Activated naive CD4-positive, alpha-beta T cell treated with anti-CD3 and anti-CD28 coated beads, Interleukin-2, amount 50 U/mL, for 72 hours (primary cell): ENCODE measurements around the gene TEKT3. TPM values are rescaled to one million over a fixed set of nuclear protein-coding genes. Genes with fewer than 3 reads are reported as not detected.

ENCODE experiments used
- ATAC-seq, 2 donors: fragments of 150-1000 bp; cut with Tn5 transposase; 2 replicates each; pipeline ENCODE4 v1.10.0; 2021; ENCODE audit warnings: mild to moderate bottlenecking in 2 of 2, moderate library complexity in 2 of 2
- DNase-seq, 2 donors: peaks; one replicate each; pipeline ENCODE4 v3.0.0; 2021 to 2022; ENCODE audit warnings: low spot score in 2 of 2
- H3K27ac Mint-ChIP-seq, 2 donors: one replicate each; pipeline ENCODE4 v1.8.0; 2022; ENCODE audit warnings: mild to moderate bottlenecking in 2 of 2, mixed read lengths in 2 of 2
- H3K36me3 Mint-ChIP-seq, 2 donors: one replicate each; pipeline ENCODE4 v1.8.0; 2022; ENCODE audit warnings: mixed read lengths in 2 of 2
- H3K9me3 Mint-ChIP-seq, 2 donors: one replicate each; pipeline ENCODE4 v1.8.0; 2022; ENCODE audit warnings: mixed read lengths in 2 of 2
- total RNA-seq, 2 donors: library from RNA; stranded (reverse); gene quantifications; one replicate each; pipeline ENCODE4 v1.2.3, GENCODE V29; 2022

TEKT3 gene
- total RNA-seq, 2 donors from 2014 or later = not detected

DNA sequence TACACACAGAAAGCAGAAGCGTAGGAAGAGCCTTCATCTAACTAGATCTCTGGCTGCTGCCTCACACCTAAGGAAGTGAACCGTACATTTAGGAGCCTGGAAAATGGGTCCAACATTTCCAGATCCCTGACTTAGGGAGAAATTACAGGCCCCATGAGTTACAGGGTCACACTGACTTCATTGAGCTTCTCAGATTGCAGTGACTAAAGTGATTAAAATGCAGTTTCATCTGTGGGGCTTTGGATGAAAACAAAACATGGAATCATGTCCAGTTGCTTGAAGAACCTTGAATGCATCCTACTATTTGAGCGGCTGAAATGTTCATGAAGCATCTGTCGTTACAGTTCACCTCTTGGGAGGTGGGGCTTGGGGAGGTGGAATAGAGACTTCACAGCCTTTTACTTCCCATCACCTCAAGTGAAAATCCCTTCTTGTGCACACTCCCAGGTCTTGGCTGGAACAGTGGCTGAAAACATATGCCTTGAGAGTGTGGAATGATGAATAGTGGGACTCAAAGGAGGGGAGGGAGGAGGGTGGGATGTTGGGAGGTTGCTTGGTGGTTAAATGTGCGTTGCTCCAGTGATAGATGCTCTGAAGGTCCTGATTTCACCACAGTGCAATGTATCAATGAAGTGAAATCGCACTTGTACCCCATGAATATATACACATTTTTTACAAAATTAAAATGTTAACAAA, 19.7 kb downstream of the TEKT3 start:
- no peaks in the 10 kb centered on the region for H3K9me3 Mint-ChIP-seq
- H3K27ac Mint-ChIP-seq = no peak overlapping the region
- H3K36me3 Mint-ChIP-seq = no peaks in the 10 kb centered on the region
- ATAC-seq (no peak), DNase-seq (no peak)

DNA sequence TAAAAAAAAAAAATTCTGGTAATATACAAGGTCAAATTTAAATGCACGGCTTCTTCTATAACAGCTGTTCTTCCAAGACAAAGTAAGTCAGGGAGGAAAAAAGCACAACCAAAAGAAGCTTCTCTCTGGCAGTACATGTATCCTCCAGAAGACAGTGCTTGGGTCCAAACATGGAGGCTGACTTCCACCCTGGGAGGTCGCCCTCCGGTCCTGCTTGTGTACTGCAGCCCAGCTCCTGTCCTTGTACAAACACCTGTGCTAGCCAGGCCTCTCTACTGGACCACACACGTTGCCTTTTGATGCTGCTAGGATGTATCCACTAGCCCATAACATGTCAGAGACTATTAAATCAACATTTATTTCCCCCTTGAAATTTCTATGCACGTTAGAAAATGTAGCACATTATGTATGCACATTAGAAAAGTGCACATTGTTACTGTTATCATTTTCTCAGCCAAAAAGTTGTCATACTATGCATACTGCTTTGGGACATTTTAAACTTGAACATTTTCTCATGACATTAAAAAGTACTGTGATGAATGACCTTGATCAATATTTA, 21.9 kb downstream of the TEKT3 start:
- H3K36me3 Mint-ChIP-seq = no peaks in the 10 kb centered on the region
- no peak overlapping the region for H3K27ac Mint-ChIP-seq
- no peak for DNase-seq
- H3K9me3 Mint-ChIP-seq = no peaks in the 10 kb centered on the region
- ATAC-seq = no peak

DNA sequence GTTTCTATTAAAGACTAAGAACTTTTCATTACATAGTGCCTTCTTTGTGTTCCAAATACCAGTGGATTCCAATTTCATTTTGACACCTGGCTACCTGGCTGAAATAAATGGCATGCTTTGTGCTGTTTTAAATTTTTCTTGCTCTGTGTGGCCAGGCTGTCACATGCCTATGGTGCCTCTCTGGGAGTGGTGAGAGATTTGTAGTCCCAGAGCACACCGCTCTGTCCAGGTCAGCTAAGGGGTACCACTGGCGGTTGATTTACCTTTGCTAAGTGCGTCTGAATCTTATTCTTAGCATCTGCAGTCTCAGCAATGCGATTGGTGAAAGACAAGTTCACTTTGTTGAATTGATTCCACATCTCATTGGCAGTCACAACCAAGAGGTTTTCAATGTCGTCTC, 29.4 kb downstream of the TEKT3 start:
- Mint-ChIP-seq H3K36me3 (no peaks in the 10 kb centered on the region), H3K9me3 (no peaks in the 10 kb centered on the region), H3K27ac (no peak overlapping the region)
- DNase-seq (no peak), ATAC-seq (no peak)

DNA sequence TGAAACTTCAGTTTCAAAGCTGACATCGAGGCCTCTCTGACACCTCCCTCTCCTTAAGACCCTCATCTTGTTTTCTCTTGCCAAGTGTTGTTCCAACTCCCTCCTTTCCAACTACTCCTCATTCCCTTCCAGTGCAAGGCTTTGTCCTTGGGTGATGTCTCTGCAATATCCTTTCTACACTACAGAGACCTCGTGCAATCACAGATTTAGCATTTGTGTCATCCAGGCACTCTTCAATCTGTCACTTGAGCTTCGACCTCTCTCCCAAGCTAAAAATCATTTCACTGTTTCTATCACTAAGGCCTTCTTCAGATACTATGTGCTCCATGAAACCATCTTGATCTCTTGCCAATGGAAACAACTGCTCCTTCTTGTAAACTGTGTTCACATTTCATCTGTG, 31.6 kb downstream of the TEKT3 start:
- no peak overlapping the region for H3K27ac Mint-ChIP-seq
- H3K9me3 Mint-ChIP-seq = no peaks in the 10 kb centered on the region
- ATAC-seq = no peak
- no peaks in the 10 kb centered on the region for H3K36me3 Mint-ChIP-seq
- DNase-seq = no peak

DNA sequence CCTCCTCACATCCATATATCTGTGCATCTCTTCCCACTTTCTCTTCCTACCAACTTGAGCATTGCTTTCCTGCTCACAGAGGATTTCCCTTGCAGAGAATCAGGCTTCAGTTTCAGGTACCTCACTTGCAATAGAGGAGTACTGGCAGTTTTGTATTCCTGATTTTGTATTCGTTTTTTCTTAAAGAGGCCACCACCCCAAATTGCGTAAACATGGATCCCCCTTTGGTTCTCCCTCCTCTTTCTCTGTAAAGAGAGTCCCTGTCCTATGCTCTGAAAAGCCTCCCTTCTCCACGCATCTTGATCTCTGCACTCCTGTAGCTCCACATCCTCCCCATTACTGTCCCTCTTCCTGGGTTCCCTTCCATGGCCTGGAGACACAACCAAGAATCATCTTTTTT, 32.2 kb downstream of the TEKT3 start:
- ATAC-seq = no peak
- H3K36me3 Mint-ChIP-seq = no peaks in the 10 kb centered on the region
- H3K27ac Mint-ChIP-seq = no peak overlapping the region
- DNase-seq = no peak
- no peaks in the 10 kb centered on the region for H3K9me3 Mint-ChIP-seq

DNA sequence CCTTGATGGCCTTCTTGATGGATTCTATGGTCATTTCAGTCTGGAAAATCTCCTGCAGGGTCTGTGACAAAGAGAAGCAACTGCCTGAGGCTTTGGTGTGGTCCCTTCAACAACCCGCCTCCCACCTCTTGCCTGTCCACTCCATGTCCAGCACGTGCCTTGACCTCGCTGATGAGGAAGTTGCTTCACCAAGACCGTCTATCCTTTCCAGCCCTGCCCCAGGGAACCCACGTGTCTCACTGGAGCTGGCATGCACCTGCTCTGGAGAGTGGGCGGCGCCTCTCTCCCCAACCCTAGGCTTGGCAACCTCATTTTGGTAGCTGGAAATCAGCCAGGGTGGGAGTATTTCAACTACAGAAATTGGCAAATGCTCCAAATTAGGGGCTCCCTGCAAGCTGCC, 32.6 kb downstream of the TEKT3 start:
- H3K36me3 Mint-ChIP-seq = no peaks in the 10 kb centered on the region
- no peak for ATAC-seq
- H3K9me3 Mint-ChIP-seq = no peaks in the 10 kb centered on the region
- DNase-seq = no peak
- no peak overlapping the region for H3K27ac Mint-ChIP-seq

DNA sequence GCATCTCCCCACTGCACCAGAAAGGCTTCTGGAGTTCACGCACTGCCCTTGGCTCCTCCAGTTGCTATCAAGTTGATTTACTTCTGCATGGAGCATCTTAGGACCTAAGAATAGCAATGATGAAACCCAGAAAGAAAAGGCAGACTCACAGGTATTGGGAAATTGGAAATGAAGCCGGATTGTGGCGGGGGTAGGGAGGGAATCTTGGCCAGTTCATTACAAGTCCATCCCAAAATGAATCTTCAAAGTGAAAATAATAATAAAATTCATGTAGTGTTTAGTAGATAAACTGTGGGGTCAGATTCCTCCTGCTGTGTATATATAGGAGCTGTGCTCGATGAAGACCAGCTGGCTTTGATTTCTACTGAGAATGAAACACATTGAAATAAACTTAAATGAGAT, 33.7 kb downstream of the TEKT3 start:
- H3K9me3 Mint-ChIP-seq = no peaks in the 10 kb centered on the region
- H3K27ac Mint-ChIP-seq = no peak overlapping the region
- DNase-seq = no peak
- no peaks in the 10 kb centered on the region for H3K36me3 Mint-ChIP-seq
- ATAC-seq = no peak

DNA sequence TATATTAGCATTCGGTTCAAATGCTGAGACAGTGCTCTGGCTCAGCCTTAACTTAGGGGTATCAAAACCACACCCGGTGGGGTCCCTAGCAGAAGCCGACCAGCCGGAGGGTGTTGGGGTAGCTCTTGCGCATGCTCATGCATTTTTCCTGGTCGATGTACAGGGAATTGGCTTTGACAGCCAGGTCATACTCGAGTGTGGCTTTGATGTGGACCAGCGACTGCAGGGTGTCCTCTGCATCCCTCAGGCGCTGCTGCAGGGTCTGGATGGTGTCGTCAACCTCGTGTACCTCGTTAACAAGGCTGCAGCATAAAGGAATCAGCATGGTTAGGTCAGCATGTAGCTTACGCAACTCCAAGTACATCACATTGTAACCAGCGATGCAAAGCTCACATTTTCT, 37.5 kb downstream of the TEKT3 start:
- Mint-ChIP-seq H3K27ac (no peak overlapping the region), H3K9me3 (no peaks in the 10 kb centered on the region), H3K36me3 (no peaks in the 10 kb centered on the region)
- DNase-seq (no peak), ATAC-seq (no peak)

DNA sequence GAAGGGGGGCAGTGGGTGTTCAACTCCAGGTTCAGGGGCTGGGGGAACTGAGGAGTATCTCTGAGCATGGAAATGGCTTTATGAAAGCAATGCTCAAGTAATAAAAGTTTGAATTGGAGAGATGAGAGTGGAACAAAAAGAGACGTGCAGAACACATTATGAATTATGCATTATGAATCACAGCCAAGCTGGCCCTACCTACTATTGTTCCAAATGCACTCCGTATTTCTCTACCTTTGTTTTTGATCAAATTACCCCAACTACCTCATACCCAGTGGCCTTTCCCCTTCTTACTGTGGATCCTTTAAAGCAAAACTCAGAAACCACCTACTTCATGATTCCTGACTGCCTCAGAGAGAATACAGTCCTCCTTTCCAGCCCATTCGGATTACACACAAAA, 38.1 kb downstream of the TEKT3 start:
- H3K27ac Mint-ChIP-seq = no peak overlapping the region
- H3K9me3 Mint-ChIP-seq = no peaks in the 10 kb centered on the region
- H3K36me3 Mint-ChIP-seq = no peaks in the 10 kb centered on the region
- ATAC-seq (no peak), DNase-seq (no peak)

DNA sequence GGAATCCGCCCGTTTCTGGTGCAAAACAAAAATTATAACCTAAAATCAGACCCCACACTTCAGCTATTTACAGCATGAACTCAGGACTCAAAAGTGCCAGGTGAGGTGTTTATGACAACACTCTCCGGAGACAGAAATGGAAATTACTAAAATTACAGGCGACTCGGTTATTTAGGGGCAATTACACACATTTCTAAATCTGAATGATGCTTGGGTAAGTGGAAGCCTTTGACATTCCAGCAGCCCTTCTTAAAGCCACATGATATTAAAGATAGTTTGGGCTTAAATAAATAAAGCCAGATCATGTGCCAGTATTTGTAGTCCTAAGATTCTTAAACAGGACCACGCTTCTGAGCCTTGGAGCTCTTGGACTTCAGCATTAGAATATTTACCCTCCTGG, 39.6 kb downstream of the TEKT3 start:
- no peak overlapping the region for H3K27ac Mint-ChIP-seq
- DNase-seq (no peak), ATAC-seq (no peak)
- H3K9me3 Mint-ChIP-seq = no peaks in the 10 kb centered on the region
- H3K36me3 Mint-ChIP-seq = no peaks in the 10 kb centered on the region

DNA sequence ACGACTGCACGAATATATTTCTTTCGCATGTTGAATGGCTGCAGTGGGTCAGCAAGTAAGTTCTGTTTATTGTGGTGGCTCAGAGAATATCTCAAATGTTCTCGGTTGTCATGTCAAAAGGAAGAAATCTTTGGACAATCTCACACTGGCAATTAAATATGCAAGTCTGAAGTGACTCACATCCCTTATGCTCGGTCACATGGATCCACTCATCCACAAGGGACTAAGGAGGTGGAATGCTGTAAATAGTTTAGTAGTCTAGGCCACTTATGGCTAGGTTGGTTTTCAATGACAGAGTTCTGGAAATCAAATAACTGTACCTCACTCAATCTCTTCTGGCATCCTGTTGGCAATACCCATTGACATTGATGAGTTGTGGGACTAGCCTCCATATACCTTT, 43.2 kb downstream of the TEKT3 start:
- DNase-seq = no peak
- no peak for ATAC-seq
- peaks cover 0 to 3% of the 10 kb centered on the region in 2 donors for H3K9me3 Mint-ChIP-seq
- no peaks in the 10 kb centered on the region for H3K36me3 Mint-ChIP-seq
- H3K27ac Mint-ChIP-seq = no peak overlapping the region

DNA sequence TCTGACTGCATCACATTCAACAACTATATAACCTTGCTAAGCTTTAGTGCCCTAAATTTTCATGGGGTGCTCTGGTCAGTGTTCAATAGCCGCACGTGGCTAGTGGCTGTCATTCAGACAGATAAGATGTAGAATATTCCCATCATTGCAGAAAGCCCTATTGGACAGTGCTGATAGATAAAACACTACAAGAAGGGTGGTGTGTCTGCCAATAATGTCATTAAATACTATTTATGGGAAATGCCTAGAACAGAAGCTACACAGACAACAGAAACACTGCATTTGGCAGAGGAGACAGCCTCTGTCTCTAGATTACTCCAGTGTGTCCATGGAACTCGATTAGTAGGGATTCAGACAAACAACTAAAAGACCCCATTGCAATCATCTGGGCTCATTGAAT, 47.8 kb downstream of the TEKT3 start:
- H3K27ac Mint-ChIP-seq = no peak overlapping the region
- no peaks in the 10 kb centered on the region for H3K36me3 Mint-ChIP-seq
- ATAC-seq (no peak), DNase-seq (no peak)
- H3K9me3 Mint-ChIP-seq = peaks cover 0 to 4% of the 10 kb centered on the region in 2 donors

DNA sequence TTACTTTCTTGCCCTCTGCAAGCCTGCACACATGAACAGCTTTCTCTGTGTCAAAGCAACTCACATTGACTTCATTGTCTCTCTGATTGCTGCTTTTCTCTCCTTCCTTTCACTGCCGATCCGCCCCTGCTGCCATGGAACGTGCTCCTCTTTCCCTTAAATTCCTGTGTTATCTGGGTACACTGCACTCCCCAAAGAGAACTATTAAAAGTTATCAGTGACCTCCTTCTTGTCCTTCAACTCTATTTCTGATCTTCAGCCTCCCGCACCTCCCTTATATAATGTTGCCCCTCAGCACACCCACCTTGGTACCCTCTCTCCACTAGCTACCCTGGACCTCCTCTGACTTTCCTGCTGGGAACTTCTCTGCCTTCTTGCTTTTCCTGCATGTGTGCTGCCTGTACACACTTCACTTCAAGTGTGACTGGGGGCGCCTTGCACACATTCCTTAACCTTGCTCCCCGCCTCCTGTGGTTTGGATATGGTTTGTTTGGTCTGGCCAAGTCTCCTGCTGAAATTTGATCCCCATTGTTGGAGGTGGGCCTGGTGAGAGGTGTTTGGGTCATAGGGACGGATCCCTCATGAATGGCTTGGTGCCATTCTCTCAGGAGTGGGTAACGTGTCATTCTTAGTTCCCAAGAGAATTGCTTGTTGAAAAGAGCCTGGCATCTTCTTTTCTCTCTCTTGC, 49.6 kb downstream of the TEKT3 start:
- no peak for ATAC-seq

DNA sequence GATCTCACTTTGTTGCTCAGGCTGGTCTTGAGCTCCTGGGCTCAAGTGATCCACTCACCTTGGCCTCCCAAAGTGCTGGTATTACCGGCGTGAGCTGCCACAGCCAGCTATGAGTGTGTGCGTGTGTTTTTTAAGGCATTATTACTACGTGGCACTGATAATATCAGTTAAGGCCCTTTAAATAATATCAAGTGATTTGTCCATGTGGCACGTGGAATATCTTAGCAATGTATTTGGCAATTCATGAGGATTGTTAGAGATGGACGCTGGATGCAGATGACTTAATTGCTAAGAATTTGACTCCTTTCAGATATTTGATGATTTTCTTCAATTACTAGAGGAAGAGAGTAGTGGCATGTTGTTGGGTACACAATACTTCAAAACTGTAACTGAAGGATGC, 50.8 kb downstream of the TEKT3 start:
- no peaks in the 10 kb centered on the region for H3K36me3 Mint-ChIP-seq
- ATAC-seq (no peak), DNase-seq (no peak)
- no peak overlapping the region for H3K27ac Mint-ChIP-seq
- H3K9me3 Mint-ChIP-seq = peaks cover 0 to 4% of the 10 kb centered on the region in 2 donors

More for the DNA sequence above, 49.6 kb downstream of the TEKT3 start:
- Mint-ChIP-seq H3K36me3 (no peaks in the 10 kb centered on the region), H3K9me3 (peaks cover 0 to 4% of the 10 kb centered on the region in 2 donors), H3K27ac (no peak overlapping the region)
- DNase-seq = no peak

DNA sequence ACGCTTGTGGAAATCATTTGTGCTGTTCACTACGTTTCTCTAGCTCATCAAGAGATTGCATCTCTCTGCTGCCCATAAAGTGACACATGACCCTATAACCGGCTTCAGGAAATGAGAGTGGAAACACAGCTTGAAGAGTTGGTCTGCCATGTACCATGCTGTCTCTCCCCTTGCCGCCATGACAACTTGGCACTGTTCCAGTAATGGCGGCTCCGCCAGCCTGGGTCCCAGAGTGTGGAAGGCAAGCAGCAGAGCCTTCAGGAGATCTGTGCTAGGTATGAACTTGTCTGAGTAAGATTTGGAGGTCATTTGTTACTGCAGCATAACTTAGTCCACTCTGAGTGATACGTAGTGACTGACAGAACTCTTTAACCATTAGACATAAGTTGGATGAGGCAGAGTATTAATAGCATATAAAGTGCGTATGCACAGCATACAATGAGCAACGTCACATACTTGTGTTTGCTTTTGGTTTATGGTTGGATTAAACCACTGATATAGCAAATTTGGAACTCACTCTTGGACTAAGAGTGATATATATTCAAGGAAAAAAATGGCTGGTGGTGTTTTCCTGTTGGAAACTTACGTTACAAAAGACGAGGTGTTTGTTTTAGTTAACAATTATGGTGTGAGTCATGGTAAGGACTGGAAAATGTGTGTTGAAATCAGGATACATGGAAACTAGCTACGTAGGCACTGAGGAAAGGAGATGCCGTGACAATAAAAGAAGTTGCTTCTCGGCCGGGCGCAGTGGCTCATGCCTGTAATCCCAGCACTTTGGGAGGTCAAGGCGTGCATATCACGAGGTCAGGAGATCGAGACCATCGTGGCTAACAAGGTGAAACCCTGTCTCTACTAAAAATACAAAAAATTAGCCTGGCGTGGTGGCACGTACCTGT, 51.9 kb downstream of the TEKT3 start:
- Mint-ChIP-seq H3K27ac (no peak overlapping the region), H3K36me3 (no peaks in the 10 kb centered on the region), H3K9me3 (peaks cover 0 to 4% of the 10 kb centered on the region in 2 donors)
- DNase-seq (no peak), ATAC-seq (no peak)

DNA sequence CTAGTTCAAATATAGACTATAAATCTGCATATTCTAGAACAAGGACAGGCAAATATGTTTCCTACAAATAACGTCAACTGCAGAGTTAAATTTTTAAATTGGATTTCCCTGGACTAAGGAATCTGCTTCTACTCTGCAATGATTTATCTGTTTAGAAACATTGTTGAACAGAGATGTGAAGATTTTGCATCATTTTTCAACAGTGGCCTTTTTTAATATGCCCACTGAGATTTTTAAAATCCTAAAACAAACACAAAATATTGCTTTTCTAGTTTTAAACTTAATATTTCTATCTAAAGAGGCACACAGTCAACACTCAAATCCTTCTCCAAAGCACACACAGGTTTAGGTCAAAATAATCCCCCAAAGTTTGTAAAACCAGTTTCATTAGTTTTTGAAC, 52.5 kb downstream of the TEKT3 start:
- Mint-ChIP-seq H3K9me3 (peaks cover 0 to 4% of the 10 kb centered on the region in 2 donors), H3K27ac (no peak overlapping the region), H3K36me3 (peaks cover 0 to under 1% of the 10 kb centered on the region in 2 donors)
- no peak for ATAC-seq
- DNase-seq = no peak
